Measurements from ENCODE around the gene CCER1.

Gene CCER1, protein sequence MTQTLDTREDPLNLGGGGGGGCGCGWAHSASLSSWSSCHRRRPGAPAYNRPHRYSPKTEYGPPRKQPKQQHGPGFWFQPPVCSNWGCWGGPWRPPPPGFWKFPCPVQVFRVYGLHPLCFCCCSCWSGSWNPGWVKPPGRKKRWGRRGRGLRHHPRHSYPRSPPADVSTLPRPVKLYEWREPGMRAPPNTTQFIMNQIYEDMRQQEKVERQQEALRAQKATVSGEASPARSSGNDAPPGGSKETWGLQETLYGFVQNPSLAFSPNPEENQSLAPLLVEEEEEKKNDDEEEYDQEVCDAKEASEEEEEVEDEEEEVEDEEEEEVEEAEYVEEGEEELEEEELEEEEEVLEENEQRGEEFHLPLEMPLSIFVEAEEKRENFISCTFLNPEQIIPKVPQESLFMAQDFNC

DNA sequence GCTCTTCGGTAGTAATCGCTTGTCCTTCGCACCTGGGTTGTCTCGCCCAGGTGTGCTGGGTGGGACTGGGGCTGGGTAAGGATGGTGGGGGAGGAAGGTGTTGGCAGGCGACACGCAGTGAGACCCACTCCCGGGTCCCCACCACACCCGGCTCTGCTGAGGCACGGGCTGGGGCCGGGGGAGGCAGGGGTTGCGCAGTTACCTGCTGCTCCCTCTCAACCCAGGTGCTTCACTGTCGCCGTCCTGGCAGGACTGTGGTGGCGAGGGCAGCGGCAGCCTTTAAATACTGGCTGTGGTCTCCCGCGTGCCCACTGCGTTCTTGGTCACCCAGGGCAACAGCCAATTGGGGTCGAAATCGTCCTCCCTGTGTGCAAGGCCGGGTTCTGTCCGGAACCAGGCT, at the start of gene CCER1:
Gene CCER1 (minus strand): TSS at position 256 of the 400 bp plus-strand sequence. CDS start 434 bp downstream, outside the sequence.
- H3K9ac ChIP-seq (ENCODE audit: low read length), result no peak within 1 kb of the TSS
- H3K4me1 ChIP-seq (ENCODE audit: control insufficient read depth, insufficient read depth, low read length), result no peaks in the 10 kb centered on the region
- peaks cover 3% of the 10 kb centered on the region; the same call in 1 of the 2 replicates for H3K9me3 ChIP-seq (ENCODE audit: control insufficient read depth, insufficient read depth, low read depth, low read length)
- no peak within 1 kb of the TSS for H3K27ac ChIP-seq (ENCODE audit: low read depth, low read length)
- H3K4me3 ChIP-seq (ENCODE audit: low read depth, low read length), result no peak within 1 kb of the TSS
- no peaks in the 10 kb centered on the region for H3K36me3 ChIP-seq (ENCODE audit: control insufficient read depth, insufficient read depth, low read length)
- no peaks in the 10 kb centered on the region for H3K27me3 ChIP-seq (ENCODE audit: control insufficient read depth, insufficient read depth, low read length)

DNA sequence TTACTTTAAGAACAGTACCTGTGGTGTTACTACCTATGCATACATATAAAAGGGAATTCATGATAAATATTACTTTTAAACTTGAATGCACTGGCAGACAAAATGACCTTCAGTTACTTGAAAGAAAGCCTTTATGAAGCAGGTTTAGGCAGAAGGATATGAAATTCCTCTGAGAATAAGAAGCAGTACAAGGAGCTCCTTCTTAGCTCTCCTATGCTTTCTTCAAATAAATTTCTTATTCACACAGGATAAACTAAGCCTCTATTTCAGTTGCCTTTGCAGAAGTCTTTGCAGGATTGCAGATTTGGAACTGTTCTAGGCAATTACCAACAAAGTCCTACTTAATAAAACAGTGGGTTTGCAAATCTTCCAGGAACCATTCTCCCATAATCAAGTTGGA, 48.8 kb upstream of the CCER1 start:
- Histone ChIP-seq H3K36me3 (ENCODE audit: control insufficient read depth, insufficient read depth, low read length) (no peaks in the 10 kb centered on the region), H3K9ac (ENCODE audit: low read length) (no peak overlapping the region), H3K4me3 (ENCODE audit: low read depth, low read length) (no peak overlapping the region), H3K27me3 (ENCODE audit: control insufficient read depth, insufficient read depth, low read length) (no peaks in the 10 kb centered on the region), H3K4me1 (ENCODE audit: control insufficient read depth, insufficient read depth, low read length) (no peaks in the 10 kb centered on the region), H3K27ac (ENCODE audit: low read depth, low read length) (no peak overlapping the region), H3K9me3 (ENCODE audit: control insufficient read depth, insufficient read depth, low read depth, low read length) (no peaks in the 10 kb centered on the region)

DNA sequence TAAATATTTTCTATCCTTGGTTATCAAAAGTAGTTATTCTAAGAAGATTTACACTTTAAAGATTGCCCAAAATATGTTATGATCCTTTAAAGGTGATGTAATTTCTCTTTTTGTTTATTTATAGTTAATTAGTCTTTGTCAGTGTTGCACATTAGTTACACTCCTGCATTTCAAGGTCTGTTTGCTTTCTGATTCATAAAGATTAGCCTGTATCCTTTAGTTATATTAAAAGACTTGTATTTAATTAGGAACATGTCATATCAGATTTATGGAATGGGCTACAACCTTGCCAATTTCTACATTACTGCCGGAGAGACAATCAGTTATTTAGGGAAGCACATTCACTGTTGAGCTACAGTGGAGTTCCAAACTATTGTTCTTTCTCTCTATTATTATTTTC, 46.3 kb upstream of the CCER1 start:
- H3K27ac ChIP-seq (ENCODE audit: low read depth, low read length), result no peak overlapping the region
- H3K9me3 ChIP-seq (ENCODE audit: control insufficient read depth, insufficient read depth, low read depth, low read length), result no peaks in the 10 kb centered on the region
- H3K9ac ChIP-seq (ENCODE audit: low read length), result no peak overlapping the region
- no peaks in the 10 kb centered on the region for H3K4me1 ChIP-seq (ENCODE audit: control insufficient read depth, insufficient read depth, low read length)
- no peaks in the 10 kb centered on the region for H3K27me3 ChIP-seq (ENCODE audit: control insufficient read depth, insufficient read depth, low read length)
- H3K36me3 ChIP-seq (ENCODE audit: control insufficient read depth, insufficient read depth, low read length), result no peaks in the 10 kb centered on the region
- no peak overlapping the region for H3K4me3 ChIP-seq (ENCODE audit: low read depth, low read length)

GRCh38 chr12:90999966-91000365, 45.0 kb upstream of the CCER1 start:
- no peak overlapping the region for H3K27ac ChIP-seq (ENCODE audit: low read depth, low read length)
- H3K36me3 ChIP-seq (ENCODE audit: control insufficient read depth, insufficient read depth, low read length), result no peaks in the 10 kb centered on the region
- H3K4me3 ChIP-seq (ENCODE audit: low read depth, low read length), result no peak overlapping the region
- no peaks in the 10 kb centered on the region for H3K27me3 ChIP-seq (ENCODE audit: control insufficient read depth, insufficient read depth, low read length)
- no peak overlapping the region for H3K9ac ChIP-seq (ENCODE audit: low read length)
- no peaks in the 10 kb centered on the region for H3K9me3 ChIP-seq (ENCODE audit: control insufficient read depth, insufficient read depth, low read depth, low read length)
- no peaks in the 10 kb centered on the region for H3K4me1 ChIP-seq (ENCODE audit: control insufficient read depth, insufficient read depth, low read length)

GRCh38 chr12:90999527-90999926, 44.6 kb upstream of the CCER1 start:
- Histone ChIP-seq H3K27ac (ENCODE audit: low read depth, low read length) (no peak overlapping the region), H3K9ac (ENCODE audit: low read length) (no peak overlapping the region), H3K4me3 (ENCODE audit: low read depth, low read length) (no peak overlapping the region), H3K27me3 (ENCODE audit: control insufficient read depth, insufficient read depth, low read length) (no peaks in the 10 kb centered on the region), H3K36me3 (ENCODE audit: control insufficient read depth, insufficient read depth, low read length) (no peaks in the 10 kb centered on the region), H3K4me1 (ENCODE audit: control insufficient read depth, insufficient read depth, low read length) (no peaks in the 10 kb centered on the region), H3K9me3 (ENCODE audit: control insufficient read depth, insufficient read depth, low read depth, low read length) (no peaks in the 10 kb centered on the region)

GRCh38 chr12:90995010-90995409, 40.0 kb upstream of the CCER1 start:
- Histone ChIP-seq H3K27ac (ENCODE audit: low read depth, low read length) (no peak overlapping the region), H3K36me3 (ENCODE audit: control insufficient read depth, insufficient read depth, low read length) (no peaks in the 10 kb centered on the region), H3K9ac (ENCODE audit: low read length) (no peak overlapping the region), H3K27me3 (ENCODE audit: control insufficient read depth, insufficient read depth, low read length) (no peaks in the 10 kb centered on the region), H3K4me1 (ENCODE audit: control insufficient read depth, insufficient read depth, low read length) (no peaks in the 10 kb centered on the region), H3K9me3 (ENCODE audit: control insufficient read depth, insufficient read depth, low read depth, low read length) (peaks cover 6% of the 10 kb centered on the region), H3K4me3 (ENCODE audit: low read depth, low read length) (no peak overlapping the region)

GRCh38 chr12:90991952-90992465, 37.0 kb upstream of the CCER1 start:
- Histone ChIP-seq H3K36me3 (ENCODE audit: control insufficient read depth, insufficient read depth, low read length) (no peaks in the 10 kb centered on the region), H3K4me1 (ENCODE audit: control insufficient read depth, insufficient read depth, low read length) (no peaks in the 10 kb centered on the region), H3K9ac (ENCODE audit: low read length) (no peak overlapping the region), H3K4me3 (ENCODE audit: low read depth, low read length) (no peak overlapping the region), H3K27ac (ENCODE audit: low read depth, low read length) (no peak overlapping the region), H3K9me3 (ENCODE audit: control insufficient read depth, insufficient read depth, low read depth, low read length) (peaks cover 13% of the 10 kb centered on the region), H3K27me3 (ENCODE audit: control insufficient read depth, insufficient read depth, low read length) (no peaks in the 10 kb centered on the region)

GRCh38 chr12:90990611-90991010, 35.6 kb upstream of the CCER1 start:
- H3K4me1 ChIP-seq (ENCODE audit: control insufficient read depth, insufficient read depth, low read length), result no peaks in the 10 kb centered on the region
- H3K27ac ChIP-seq (ENCODE audit: low read depth, low read length), result no peak overlapping the region
- peaks cover 21% of the 10 kb centered on the region for H3K9me3 ChIP-seq (ENCODE audit: control insufficient read depth, insufficient read depth, low read depth, low read length)
- H3K9ac ChIP-seq (ENCODE audit: low read length), result no peak overlapping the region
- H3K36me3 ChIP-seq (ENCODE audit: control insufficient read depth, insufficient read depth, low read length), result no peaks in the 10 kb centered on the region
- no peak overlapping the region for H3K4me3 ChIP-seq (ENCODE audit: low read depth, low read length)
- H3K27me3 ChIP-seq (ENCODE audit: control insufficient read depth, insufficient read depth, low read length), result peaks cover 12% of the 10 kb centered on the region

DNA sequence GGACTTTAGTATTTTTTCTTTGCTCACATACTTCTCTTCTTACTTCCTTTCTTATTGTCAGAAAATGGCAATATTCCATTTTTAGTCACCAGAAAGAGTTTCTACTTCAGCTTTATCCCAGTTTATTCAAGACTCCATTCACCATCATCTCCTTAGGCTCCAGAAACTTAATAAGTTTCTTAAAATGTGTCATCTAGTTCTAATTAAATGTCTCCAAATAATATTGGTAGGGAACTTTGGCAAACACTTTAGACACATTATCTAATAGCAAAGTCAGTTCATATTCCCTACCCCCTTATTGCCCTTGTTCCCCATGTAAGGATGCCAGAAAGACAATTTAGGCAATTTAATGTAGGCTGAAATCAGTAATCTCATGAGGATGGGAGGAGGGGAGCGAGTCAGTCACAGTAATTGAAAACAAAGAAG, 34.7 kb upstream of the CCER1 start:
- Histone ChIP-seq H3K9me3 (ENCODE audit: control insufficient read depth, insufficient read depth, low read depth, low read length) (peaks cover 24% of the 10 kb centered on the region), H3K4me3 (ENCODE audit: low read depth, low read length) (no peak overlapping the region), H3K27me3 (ENCODE audit: control insufficient read depth, insufficient read depth, low read length) (peaks cover 20% of the 10 kb centered on the region), H3K36me3 (ENCODE audit: control insufficient read depth, insufficient read depth, low read length) (no peaks in the 10 kb centered on the region), H3K27ac (ENCODE audit: low read depth, low read length) (no peak overlapping the region), H3K4me1 (ENCODE audit: control insufficient read depth, insufficient read depth, low read length) (0 out of 2 replicates have a peak, but pooled peaks cover 5% of the 10 kb centered on the region), H3K9ac (ENCODE audit: low read length) (no peak overlapping the region)

DNA sequence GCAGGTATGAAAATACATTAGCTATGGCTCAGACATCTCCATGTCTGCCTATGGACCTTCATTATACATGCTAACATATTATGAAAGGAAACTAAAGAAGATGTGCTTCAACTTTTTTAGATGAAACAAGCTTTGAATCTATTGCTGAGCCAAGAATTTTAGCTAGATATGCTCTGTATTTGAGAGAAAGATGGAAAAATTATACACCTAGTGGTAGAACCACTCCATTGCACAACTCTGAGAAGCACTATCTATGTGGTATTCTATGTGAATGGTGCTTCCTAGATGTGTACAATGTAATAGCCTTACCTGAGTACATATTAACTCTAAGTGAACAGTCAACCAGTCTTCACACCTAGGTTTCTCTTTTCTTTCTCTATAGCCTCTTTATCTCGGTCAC, 32.5 kb upstream of the CCER1 start:
- peaks cover 13% of the 10 kb centered on the region; the same call in 1 of the 2 replicates for H3K4me1 ChIP-seq (ENCODE audit: control insufficient read depth, insufficient read depth, low read length)
- peaks cover 31% of the 10 kb centered on the region for H3K27me3 ChIP-seq (ENCODE audit: control insufficient read depth, insufficient read depth, low read length)
- H3K4me3 ChIP-seq (ENCODE audit: low read depth, low read length), result no peak overlapping the region
- no peak overlapping the region for H3K27ac ChIP-seq (ENCODE audit: low read depth, low read length)
- H3K9me3 ChIP-seq (ENCODE audit: control insufficient read depth, insufficient read depth, low read depth, low read length), result peaks cover 24% of the 10 kb centered on the region
- H3K9ac ChIP-seq (ENCODE audit: low read length), result no peak overlapping the region
- H3K36me3 ChIP-seq (ENCODE audit: control insufficient read depth, insufficient read depth, low read length), result no peaks in the 10 kb centered on the region

GRCh38 chr12:90987101-90987500, 32.1 kb upstream of the CCER1 start:
- Histone ChIP-seq H3K4me3 (ENCODE audit: low read depth, low read length) (no peak overlapping the region), H3K9ac (ENCODE audit: low read length) (no peak overlapping the region), H3K4me1 (ENCODE audit: control insufficient read depth, insufficient read depth, low read length) (peaks cover 13% of the 10 kb centered on the region; the same call in 1 of the 2 replicates), H3K27me3 (ENCODE audit: control insufficient read depth, insufficient read depth, low read length) (peaks cover 36% of the 10 kb centered on the region), H3K36me3 (ENCODE audit: control insufficient read depth, insufficient read depth, low read length) (no peaks in the 10 kb centered on the region), H3K9me3 (ENCODE audit: control insufficient read depth, insufficient read depth, low read depth, low read length) (peaks cover 24% of the 10 kb centered on the region), H3K27ac (ENCODE audit: low read depth, low read length) (no peak overlapping the region)
